GM18873 (cell line): ENCODE data around the gene CAPN8.
"Not testable (repeated sequence)": the region's sequence is repeated elsewhere in the genome, so short reads cannot be mapped to it uniquely, and the experiment has no call there.

Experiments used
- ATAC-seq: cut with Tn5 transposase; IDR thresholded peaks from one replicate; pipeline ENCODE4 v1.9.1; 2021; ENCODE audit warnings: mild to moderate bottlenecking, moderate library complexity, moderate number of reproducible peaks; ENCODE audit not compliant: unreplicated experiment, low FRiP score

CAPN8 gene

DNA sequence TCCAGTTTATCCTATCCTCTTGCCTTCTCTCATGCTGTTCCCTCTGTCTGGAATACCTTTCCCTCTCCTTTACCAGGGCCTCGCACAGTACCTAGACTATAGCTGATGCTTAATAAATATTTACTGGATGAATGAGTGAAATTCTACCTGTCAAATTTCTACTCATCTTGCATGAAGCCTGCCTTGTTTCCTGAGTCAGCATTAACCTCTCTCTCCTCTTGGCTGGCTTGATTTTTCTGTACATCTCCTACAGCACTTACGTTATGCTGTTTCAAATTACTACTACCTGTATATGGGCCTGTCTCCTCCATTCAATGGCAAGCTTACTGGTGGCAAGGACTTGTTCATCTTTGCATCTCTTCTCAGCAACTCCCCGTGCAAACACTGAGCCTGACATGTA, 130.8 kb downstream of the CAPN8 start:
- no peak for ATAC-seq

DNA sequence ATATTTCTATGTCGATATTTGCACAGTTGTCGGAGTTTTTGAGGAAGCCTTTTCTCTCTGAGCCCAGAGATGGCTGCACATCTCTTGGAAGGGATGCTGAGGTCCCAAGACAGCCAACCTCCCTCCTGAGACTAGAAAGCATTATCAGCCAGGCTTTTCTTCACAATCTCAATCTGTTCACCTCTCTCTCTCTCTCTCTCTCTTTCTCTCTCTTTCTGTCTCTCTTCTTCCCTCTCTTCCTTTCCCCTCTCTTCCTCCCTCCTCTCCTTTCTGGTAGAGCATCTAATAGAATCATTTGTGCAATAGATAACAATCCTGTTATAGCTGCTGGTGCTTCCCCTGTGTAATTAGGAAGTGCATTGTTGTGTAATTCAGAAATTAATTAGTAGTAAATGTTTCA, 131.8 kb downstream of the CAPN8 start:
- no peak for ATAC-seq

DNA sequence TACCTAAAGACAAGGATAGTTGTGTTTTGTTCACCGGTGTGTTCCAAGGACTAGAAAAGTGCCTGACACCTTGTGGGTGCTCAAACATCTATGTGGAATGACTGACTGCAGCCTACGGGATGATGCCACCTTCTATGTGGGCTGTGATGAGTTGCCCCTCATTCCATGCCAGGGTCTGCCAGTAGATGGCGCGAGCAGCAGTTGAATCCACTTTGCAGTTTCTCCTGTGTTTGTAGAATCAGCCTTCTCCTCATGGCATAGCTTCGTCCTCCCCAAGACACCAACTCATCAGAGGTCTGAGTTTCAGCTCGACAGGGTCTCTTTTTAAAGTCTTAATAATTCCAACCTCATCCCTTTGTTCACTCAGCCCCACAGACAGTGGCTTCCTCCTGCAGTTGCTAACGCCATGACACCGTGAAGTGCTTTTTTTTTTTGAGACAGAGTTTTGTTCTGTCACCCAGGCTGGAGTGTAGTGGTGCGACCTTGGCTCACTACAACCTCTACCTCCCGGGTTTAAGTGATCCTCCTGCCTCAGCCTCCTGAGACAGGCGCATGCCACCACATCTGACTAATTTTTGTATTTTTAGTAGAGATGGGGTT, 133.7 kb downstream of the CAPN8 start:
- no peak for ATAC-seq

DNA sequence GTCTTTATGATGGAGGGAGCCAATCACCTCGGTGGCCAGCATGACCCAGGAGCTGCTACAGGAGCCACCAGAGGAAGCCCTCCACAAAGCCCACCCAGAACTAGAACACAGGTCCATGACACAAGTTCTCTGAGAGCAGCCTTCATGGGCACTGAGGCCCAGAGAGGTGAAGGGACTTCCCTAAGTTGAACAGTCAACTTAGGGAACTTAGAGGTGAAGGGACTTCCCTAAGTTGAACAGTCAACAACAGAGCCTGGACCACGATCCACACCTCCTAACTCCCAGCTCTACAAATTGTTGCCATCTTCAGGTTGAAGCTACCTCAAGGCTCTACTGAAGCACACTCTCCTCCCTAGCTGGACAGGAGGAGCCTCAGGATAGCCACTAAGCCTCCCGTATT, 139.5 kb downstream of the CAPN8 start:
- peak; percentile 59 for ATAC-seq

DNA sequence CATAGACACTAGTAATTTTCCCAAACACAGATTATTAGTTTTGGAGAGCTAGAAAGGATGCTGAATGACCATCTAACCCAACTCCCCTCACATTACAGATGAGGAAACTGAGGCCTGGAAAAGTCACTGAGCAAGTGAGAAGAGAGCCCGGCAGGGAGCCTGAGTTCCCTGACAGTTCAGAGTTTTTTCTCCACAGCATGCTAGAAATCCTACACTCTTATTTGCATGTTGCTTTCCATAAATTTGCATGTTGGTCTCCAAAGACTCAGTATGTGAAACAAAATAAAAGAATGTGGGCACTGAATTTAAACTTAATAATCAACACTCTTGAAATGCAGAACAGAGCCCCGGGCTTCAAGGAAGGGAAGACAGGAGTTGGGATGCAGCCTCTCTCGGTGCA, 140.0 kb downstream of the CAPN8 start:
- ATAC-seq, result no peak

DNA sequence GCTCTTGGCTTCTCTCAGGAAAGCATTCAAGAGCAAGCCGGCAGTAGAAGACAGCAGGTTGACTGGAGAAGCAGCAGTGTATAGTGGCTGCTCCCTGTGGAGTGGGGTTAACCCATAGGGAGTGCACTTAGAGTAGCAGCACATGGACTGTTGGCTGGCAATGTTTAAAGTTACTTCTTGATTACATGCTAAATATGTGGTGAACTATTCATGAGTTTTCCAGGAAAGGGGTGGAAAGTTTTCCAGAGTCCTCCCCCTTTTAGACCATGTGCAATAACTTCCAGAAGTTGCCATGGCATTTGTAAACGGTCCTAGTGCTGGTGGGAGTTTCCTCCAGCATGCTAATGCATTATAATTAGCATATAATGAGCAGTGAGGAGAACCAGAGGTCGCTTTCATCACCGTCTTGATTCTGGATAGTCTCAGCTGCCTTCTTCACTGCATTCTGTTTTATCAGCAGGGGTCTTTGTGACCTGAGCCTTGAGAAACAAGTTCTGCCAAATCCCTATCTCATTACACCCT, 140.5 kb downstream of the CAPN8 start:
- ATAC-seq, result no peak

DNA sequence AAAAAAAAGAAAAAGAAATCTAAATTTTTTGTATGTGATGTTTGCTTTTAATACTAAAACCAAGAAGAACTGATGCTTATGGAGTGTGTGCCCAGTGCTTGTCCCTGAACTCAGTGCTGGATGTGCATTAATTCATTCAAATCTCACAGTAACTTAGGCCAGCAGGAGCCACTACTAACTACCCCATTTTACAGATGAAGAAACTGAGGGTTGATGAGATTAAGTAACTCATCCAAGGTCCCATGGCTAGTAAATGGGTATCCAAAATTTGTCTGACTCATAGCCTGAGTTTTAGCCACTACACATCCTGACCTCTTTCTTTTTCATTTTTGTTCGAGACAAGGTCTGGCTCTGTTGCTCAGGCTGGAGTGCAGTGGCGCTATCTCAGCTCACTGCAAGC, 144.4 kb downstream of the CAPN8 start:
- no peak for ATAC-seq

DNA sequence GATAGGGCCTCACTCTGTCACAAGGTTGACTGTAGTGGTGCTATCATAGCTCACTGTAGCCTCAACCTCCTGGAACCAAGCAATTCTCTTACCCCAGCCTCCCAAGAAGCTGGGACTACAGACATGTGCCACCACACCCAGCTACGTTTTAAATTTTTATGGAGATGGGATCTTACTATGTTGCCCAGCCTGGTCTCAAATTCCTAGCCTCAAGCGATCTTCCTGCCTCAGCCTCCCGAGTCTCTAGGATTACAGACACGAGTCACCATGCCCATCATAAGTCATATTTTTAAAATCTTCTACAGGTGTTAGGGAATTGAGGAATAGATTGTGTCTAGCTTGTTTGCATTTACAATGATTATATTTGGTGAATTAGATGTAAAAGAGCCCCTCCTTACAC, 145.3 kb downstream of the CAPN8 start:
- ATAC-seq, result no peak

DNA sequence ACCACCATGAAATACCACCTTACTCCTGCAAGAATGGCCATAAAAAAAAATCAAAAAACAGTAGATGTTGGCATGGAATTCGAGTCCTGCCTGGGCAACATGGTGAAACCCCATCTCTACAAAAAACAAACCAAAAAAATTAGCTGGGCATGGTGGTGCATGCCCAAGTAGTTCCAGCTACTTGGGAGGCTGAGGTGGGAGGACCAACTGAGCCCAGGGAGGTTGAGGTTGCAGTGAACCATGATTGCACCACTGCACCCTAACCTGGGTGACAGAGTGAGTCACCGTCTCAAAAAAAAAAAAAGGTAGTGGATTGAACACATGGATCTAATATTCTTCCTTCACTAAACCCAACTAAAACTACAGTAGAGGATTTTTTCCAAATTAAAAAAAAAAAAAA, 146.4 kb downstream of the CAPN8 start:
- no peak for ATAC-seq

DNA sequence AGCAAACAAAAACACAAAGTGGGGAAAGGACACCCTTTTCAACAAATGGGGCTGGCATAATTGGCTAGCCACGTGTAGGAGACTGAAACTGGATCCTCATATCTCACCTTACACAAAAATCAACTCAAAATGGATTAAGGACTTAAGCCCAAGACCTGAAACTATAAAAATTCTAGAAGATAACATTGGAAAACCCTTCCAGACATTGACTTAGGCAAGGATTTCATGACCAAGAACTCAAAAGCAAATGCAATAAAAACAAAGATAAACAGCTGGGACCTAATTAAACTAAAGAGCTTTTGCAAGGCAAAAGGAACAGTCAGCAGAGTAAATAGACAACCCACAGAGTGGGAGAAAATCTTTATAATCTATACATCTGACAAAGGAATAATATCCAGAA, 146.9 kb downstream of the CAPN8 start:
- ATAC-seq, result not testable (repeated sequence)

DNA sequence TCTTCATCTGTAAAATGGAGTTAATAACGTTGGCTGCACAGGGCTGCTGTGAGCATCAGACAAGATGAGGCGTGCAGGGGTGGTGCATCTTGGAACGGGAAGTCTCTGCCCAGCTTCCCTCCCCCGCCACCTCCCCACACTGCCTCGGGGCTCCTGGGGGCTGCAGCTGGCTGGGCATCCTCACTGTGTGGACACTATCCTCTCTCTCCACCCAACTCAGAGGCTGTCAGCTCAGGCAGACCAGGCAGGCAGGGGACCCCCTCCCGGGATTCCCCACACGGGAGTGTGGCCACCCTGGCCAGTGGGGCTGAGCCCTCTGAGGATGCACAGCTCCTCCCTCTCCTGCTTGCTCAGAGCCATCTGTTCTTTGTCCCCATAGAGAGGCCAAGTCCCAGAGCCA, 149.6 kb downstream of the CAPN8 start:
- ATAC-seq, result no peak

DNA sequence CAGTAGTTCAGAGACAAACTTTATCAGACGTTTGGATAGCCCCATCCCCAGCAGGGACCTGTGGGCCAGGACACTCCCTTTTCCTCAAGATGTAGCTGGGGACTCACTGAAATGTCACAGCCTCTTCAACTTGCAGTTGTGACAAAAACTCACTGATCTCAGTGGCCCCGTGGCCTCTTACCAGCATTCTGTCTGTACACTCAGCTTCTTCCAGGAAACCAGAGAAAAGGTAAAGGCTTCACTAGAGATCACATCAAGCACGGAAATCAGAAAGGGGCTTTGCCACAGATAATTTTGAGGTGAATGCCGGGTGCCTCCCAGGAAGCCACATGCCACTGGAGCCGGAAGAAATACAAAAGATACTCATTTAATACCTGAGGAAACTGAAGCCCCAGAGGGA, 150.1 kb downstream of the CAPN8 start:
- no peak for ATAC-seq

DNA sequence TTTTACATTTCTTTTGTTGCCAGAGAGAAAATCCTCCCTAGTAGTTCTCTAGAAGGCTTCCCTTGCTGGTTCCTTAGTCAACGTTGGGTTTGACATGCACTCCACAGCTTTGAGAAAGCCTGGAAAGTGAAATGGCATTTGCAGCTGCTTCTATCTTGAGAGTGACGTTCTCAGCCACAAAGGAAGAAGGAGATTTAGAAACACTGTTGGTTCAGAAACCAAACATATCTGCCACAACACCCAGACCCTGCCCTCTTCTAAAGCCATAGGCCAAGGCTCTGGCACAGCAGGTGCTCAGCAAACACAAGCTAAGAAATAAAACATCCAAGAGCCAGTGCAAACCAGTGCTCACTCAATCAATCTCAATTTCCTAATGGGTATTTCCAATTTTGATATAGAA, 150.9 kb downstream of the CAPN8 start:
- no peak for ATAC-seq

DNA sequence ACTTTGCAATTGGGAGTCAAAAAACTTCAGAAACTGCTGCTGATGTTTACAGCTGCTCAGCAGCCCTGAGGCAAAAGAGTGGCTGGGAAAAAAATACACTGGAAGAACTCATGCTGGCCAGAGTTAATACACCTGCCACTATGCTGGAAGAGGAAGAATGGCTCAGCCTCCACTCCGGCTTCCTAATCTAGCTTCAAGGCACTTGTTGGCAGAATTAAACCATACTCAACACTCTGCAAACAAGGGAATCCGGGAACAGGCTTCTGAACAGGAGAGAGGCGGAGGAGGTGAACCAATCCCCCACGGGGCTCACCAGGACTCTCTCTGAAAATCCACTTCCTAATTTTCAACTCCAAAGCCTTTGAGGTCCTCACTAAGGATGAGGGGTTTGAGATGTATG, 152.2 kb downstream of the CAPN8 start:
- ATAC-seq, result no peak

DNA sequence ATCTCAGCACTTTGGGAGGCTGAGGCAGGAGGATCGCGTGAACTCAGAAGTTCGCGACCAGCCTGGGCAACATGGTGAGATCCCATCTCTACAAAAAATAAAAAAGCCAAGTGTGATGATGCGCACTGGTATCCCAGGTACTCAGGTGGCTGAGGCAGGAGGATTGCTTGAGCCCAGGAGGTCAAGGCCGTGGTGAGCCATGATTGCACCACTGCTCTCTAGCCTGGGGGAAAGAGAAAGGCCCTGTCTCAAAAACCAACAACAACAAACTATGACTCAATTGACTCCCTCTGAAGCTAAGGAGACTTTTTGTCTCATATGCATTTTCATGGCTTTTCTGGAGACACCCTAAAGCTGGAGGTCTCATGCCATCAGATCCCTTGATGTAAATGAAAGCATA, 153.4 kb downstream of the CAPN8 start:
- ATAC-seq, result no peak

DNA sequence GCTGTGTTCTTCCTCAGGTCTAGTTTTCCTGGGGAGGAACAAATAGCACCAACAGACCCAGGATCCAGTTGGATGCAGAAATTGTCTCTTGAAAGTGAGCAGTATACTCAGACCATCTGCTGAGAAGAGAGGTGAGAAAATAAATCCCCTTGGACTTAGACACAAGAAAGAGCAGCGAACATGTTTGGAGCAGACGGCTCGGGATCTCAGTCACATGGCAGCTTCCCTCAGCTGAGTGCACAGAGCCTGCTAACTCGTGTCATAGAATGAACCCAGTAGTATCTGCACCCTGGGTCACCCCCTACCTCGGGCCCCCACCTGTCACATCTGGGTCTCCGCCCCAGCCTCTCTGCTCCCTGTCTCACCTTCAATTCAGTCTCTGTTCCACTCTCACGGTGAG, 156.7 kb downstream of the CAPN8 start:
- ATAC-seq, result no peak

DNA sequence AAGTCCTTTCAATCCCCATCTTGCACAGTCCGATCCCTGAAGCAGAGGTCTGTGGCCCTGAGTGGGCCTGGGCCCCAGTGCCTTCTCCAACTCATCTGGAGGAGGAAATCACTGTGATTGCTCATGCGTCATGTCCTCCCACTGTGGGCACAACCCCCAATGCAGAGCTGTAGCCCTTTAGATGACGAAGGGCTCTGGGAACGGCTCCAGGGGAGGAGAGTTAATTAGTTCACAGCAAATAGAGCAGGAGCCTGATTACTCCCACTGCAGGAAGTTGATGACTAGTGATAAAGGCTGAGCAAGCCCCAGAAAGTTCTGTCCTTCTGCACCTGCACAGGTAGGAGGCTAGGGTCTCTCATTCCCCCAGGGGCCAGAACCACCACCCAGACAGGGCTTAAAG, 160.8 kb downstream of the CAPN8 start:
- no peak for ATAC-seq

DNA sequence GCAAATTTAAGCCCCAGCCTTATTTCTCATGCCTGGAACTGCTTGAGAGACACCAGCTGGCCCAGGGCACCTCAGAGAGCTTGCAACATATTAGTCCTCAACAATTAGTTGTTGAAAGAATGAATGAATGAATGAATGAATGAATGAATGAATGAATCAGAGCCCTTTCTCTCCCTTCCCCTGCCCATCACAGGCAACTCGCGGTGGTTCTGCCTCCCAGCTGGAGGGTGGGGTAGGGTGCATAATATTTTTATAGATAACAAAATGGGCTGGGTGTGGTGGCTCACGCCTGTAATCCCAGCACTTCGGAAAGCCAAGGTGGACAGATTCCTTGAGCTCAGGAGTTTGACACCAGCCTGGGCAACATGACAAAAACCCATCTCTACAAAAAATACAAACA, 162.2 kb downstream of the CAPN8 start:
- no peak for ATAC-seq

DNA sequence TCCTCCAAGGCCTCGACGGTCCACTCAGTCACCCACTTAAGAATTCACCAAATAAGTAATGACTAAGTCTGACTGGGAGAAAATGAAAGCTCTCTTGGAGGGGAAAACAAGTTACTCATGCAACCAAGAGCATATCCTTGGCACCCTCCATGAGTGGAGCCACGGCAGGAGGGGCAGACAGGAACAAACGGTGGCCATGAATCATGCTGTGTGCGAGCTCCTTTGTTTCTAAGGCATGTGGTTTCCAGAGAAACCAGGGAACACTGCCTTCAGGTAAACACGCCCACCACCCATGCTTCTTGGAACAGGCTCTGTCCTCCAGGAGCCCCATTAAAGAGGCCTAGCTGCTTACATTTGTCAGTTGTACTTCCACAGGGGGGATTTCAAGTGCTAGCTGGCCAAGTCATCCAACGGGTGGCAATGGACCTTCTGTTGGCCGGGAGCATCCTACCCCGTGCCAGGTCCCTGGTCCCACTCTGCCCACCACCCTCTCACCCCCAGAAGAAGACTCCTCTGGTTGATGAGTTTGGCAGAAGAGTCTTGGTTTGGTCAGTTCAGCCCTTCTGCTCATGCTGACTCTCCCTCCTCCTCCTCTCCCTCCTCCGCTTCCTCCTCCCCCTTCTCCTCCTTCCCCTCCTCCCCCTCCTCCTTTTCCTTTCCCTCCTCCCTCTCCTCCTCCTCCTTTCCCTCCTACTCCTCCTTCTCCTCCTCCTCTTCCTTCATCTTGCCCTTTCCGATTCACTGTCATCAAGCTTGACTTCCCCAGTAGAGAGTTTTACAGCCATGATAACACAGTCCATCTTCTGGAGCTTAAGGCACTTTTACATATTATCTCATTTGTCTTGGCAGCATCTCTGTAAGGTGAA, 164.7 kb downstream of the CAPN8 start:
- ATAC-seq, result no peak

DNA sequence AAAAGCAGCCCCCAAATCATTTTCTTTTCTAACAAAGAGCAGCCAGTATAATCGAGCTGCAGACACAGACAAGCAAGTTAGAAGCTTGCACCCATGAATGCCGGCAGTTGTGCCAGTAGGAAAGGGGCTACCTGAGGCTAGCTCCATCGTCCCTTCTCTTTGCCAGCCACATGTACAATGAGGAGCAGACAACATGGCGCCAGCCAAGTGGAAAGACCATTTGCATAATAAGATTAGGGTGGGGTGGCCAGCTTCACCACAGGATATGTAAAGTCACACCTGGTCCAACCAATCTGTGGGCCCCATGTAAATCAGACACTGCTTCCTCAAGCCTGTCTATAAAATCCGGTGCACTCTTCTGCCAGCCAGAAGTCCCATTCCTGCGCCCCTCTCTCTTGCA, 168.6 kb downstream of the CAPN8 start:
- ATAC-seq, result no peak

DNA sequence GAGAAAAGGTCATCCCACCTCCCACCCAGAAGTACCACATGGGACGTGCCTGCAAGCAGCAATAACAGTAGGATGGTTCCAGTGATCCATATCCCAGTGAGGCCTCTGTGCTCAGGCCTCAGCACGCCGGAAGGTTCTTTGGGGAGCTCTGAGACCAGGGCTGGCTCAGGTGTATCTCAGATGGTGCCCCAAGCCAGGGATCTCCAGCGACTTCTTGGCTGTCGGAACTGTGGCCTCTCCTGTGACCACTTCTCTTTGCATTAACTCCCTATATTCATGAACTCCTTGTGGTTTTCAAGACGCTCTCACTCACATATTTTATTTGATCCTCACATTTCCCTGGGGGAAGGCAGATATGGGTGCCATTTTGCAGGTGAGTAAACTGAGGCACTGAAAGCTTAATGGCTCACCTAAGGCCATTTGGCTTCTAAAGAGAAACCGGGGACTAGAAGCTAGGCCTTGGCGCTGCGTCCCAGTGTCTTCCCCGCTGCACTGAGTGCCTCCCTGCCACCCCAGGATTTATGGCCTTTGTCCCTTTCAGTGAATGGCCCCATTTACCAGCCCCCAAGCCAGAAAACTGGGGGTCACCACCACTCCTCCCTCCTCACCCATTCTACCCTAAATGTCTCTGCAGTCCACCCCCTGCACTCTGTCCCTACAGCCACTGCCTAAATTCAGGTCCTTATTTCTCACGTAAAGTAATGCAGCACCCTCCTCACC, 170.4 kb downstream of the CAPN8 start:
- no peak for ATAC-seq
